Hepatocyte (in vitro differentiated cells): ENCODE data around the gene CHADL. TPM values are rescaled to one million over a fixed set of nuclear protein-coding genes. Genes with fewer than 3 reads are reported as not detected.

Experiments
- DNase-seq: peaks from one replicate; pipeline ENCODE4 v3.0.0-alpha.2; 2016; ENCODE audit warnings: low spot score
- H2AFZ ChIP-seq: fragments of 200-600 bp; sonication (generic); 2 replicates; pipeline ENCODE4 v1.6.0; 2016; ENCODE audit warnings: antibody characterized with exemption, mild to moderate bottlenecking
- H3K27ac ChIP-seq: fragments of 200-600 bp; sonication (generic); 2 replicates; pipeline ENCODE4 v1.5.1; 2016; ENCODE audit warnings: mild to moderate bottlenecking
- H3K27me3 ChIP-seq: fragments of 200-600 bp; sonication (generic); 2 replicates; pipeline ENCODE4 v1.6.1; 2016
- H3K36me3 ChIP-seq: fragments of 200-600 bp; sonication (generic); replicated peaks from 2 replicates; pipeline ENCODE4 v1.5.1; 2016; ENCODE audit warnings: low read depth; ENCODE audit not compliant: insufficient read depth
- H3K4me1 ChIP-seq: fragments of 200-600 bp; sonication (generic); 2 replicates; pipeline ENCODE4 v1.5.1; 2016; ENCODE audit warnings: mild to moderate bottlenecking, moderate library complexity; ENCODE audit not compliant: insufficient read depth
- H3K4me2 ChIP-seq: fragments of 200-600 bp; sonication (generic); 2 replicates; pipeline ENCODE4 v1.6.0; 2016
- H3K4me3 ChIP-seq: fragments of 200-600 bp; sonication (generic); 2 replicates; pipeline ENCODE4 v1.5.1; 2016; ENCODE audit warnings: mild to moderate bottlenecking
- H3K79me2 ChIP-seq: fragments of 200-600 bp; sonication (generic); 2 replicates; pipeline ENCODE4 v1.6.0; 2017; ENCODE audit warnings: mild to moderate bottlenecking
- H3K9me2 ChIP-seq: fragments of 200-600 bp; sonication (generic); replicated peaks from 2 replicates; pipeline ENCODE4 v1.6.0; 2017; ENCODE audit warnings: mild to moderate bottlenecking; ENCODE audit not compliant: insufficient read depth
- H3K9me3 ChIP-seq: fragments of 200-600 bp; sonication (generic); 2 replicates; pipeline ENCODE4 v1.5.1; 2016; ENCODE audit warnings: low read depth, mild to moderate bottlenecking
- H4K20me1 ChIP-seq: fragments of 200-600 bp; sonication (generic); 2 replicates; pipeline ENCODE4 v1.6.0; 2016; ENCODE audit warnings: mild to moderate bottlenecking; ENCODE audit not compliant: insufficient read depth, poor library complexity, severe bottlenecking
- EZH2 ChIP-seq: fragments of 200-600 bp; sonication (generic); IDR thresholded peaks from 2 replicates; pipeline ENCODE4 v1.6.1; 2016; ENCODE audit warnings: antibody characterized with exemption, mild to moderate bottlenecking, borderline replicate concordance
- EZH2phosphoT487 ChIP-seq: fragments of 200-600 bp; sonication (generic); IDR thresholded peaks from one replicate; pipeline ENCODE4 v1.6.1; 2018; ENCODE audit warnings: antibody characterized with exemption, mild to moderate bottlenecking, low read depth, moderate library complexity; ENCODE audit not compliant: unreplicated experiment, severe bottlenecking
- WGBS: methylation state at CpG from one replicate; pipeline ENCODE4 v1.1.6; 2016; ENCODE audit warnings: low lambda C conversion rate; ENCODE audit errors: missing lambda C conversion rate; 5-methylcytosine and 5-hydroxymethylcytosine counted together
- polyA plus RNA-seq: library from polyadenylated mRNA; unstranded; fragments of >200 nt; fragmentation: Nextera tagmentation; extraction: Ambion mirVana; gene quantifications from 2 replicates; pipeline ENCODE4 v1.2.1, GENCODE V29; 2016
- total RNA-seq: library from RNA; depleted of rRNA; stranded (reverse); fragments of >200 nt; gene quantifications from 2 replicates; pipeline ENCODE4 v1.2.3, GENCODE V29; 2014
- TF ChIP-seq, protein P1 (sequence below): fragments of 200-600 bp; sonication (generic); IDR thresholded peaks from 2 replicates; pipeline ENCODE4 v1.5.1; 2016; ENCODE audit warnings: antibody characterized with exemption, mild to moderate bottlenecking; ENCODE audit not compliant: poor library complexity

The CHADL gene
- total and polyA plus RNA-seq, 2 experiments from 2014 or later: 1.00 to 1.4 TPM

DNA sequence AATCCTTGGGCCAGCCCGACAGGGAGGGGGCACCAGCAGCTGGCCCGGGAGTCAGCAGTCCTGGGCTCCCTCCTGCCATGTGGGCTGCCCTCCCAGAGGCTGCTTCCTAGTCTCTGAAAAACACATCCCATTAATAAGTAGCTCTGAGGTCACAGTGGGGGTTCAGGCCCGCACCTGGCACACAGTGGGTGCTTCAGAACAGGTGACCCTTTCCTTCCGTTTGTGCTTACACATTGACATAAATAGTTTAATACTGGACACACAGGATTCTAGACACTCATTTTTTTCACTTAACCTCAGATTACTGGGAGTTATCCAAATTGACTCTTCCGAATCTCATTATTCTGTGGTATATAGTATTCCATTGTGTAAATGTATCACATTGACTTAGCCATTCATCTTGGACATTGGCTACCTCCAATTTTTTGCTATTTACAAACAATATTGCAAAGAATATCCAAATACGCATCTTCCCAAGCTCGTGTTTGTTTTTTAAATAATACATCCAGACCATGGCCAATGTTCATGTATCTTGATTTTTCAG, 474 bp upstream of the CHADL start:
- H3K36me3 ChIP-seq: no peaks in the 10 kb centered on the region
- no peak overlapping the region for H3K4me2 ChIP-seq
- peaks cover 4% of the 10 kb centered on the region for H3K4me1 ChIP-seq
- no peaks in the 10 kb centered on the region for H3K9me3 ChIP-seq
- no peaks in the 10 kb centered on the region for H4K20me1 ChIP-seq
- no peaks in the 10 kb centered on the region for H3K9me2 ChIP-seq
- H3K4me3 ChIP-seq: no peak overlapping the region
- no peak overlapping the region for H3K27ac ChIP-seq
- H3K79me2 ChIP-seq: no peaks in the 10 kb centered on the region
- WGBS: 97% methylated on average over 7 of the region's 7 CpGs
- H3K27me3 ChIP-seq: no peaks in the 10 kb centered on the region
- no peak overlapping the region for H2AFZ ChIP-seq
- no peak for DNase-seq
- TF ChIP-seq EZH2 (no peak), EZH2phosphoT487 (no peak)
- TF ChIP-seq, protein P1, sequence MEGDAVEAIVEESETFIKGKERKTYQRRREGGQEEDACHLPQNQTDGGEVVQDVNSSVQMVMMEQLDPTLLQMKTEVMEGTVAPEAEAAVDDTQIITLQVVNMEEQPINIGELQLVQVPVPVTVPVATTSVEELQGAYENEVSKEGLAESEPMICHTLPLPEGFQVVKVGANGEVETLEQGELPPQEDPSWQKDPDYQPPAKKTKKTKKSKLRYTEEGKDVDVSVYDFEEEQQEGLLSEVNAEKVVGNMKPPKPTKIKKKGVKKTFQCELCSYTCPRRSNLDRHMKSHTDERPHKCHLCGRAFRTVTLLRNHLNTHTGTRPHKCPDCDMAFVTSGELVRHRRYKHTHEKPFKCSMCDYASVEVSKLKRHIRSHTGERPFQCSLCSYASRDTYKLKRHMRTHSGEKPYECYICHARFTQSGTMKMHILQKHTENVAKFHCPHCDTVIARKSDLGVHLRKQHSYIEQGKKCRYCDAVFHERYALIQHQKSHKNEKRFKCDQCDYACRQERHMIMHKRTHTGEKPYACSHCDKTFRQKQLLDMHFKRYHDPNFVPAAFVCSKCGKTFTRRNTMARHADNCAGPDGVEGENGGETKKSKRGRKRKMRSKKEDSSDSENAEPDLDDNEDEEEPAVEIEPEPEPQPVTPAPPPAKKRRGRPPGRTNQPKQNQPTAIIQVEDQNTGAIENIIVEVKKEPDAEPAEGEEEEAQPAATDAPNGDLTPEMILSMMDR: no peak

DNA sequence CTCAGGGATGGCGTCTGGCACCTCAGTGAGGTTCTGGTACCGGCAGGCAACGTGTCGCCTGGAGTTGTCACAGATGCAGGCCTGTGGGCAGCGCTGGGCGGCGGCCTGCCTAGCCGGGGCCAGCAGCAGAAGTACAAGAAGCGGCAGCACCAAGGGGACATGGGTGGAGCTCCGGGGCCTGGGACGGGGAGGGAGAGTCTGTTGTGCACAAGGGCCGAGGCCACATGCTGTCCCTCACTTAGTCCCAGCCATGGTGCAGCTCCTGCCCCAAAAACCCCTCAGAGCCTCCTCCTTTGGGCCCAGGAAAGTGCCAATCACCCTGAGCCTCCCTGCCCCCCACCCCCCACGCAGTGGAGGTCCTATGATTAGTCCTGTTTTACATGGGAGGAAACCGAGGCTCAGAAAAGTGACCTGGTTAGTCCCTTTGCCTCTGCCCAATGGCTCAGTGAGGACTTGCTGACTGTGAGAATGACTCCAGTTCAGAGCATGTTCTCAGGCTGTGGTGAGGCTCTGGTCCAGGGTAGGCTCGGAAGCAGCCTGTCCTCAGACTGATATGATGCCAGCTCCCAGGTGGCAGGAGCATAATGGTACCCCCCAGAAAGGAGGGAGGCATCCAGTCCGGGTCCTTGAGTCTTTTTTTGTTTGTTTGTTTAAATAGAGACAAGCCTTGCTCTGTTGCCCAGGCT, 1.1 kb downstream of the CHADL start:
- no peak for DNase-seq
- TF ChIP-seq EZH2phosphoT487: no peak
- TF ChIP-seq, protein P1: no peak
- Histone ChIP-seq H3K9me3 (no peaks in the 10 kb centered on the region), H2AFZ (no peak overlapping the region), H3K4me3 (no peak overlapping the region), H3K4me2 (no peak overlapping the region), H3K4me1 (peaks cover 4% of the 10 kb centered on the region), H4K20me1 (no peaks in the 10 kb centered on the region), H3K36me3 (no peaks in the 10 kb centered on the region), H3K27ac (no peak overlapping the region), H3K9me2 (no peaks in the 10 kb centered on the region), H3K27me3 (no peaks in the 10 kb centered on the region), H3K79me2 (no peaks in the 10 kb centered on the region)
- 90% methylated on average over 16 of the region's 16 CpGs for WGBS

DNA sequence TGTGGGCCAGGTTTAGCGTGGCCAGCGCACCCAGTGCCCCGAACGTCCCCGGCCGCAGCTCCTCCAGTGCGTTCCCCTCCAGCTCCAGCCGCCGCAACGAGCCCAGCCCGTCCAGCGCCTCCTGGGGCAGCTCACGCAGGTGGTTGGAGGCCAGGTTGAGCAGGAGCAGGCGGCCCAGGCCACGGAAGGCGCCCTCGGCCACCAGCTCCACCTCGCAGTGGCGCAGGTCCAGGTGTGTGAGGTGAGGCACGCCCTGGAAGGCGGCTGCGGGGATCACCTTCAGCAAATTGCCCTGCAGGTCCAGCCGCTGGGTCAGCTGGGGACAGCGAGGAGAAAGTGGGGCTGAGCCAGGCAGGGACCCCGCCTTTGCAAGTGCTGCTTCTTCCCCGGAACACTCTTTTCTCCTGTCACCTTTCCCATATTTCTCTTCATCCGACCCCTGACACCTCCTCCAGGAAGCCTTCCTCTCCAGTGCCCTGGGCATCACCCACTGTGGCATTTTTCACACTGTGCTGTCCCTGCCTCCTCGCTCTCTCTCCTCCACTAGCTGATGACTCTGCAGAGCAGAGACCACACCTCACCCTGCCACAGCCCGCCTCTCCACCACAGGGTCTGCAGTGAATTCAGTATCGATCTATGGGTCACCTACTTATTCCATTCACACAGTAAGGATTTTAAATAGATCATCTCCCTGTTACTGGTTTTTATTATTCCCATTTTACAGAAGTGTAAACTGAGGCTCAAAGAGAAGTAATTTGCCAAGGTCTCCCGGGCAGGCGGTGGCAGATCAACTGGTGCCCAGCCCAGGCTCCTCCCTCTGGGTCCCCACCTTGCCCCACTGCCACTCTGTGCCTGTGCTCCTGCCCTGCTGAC, 1.9 kb downstream of the CHADL start:
- no peaks in the 10 kb centered on the region for H3K36me3 ChIP-seq
- peaks cover 4% of the 10 kb centered on the region for H3K4me1 ChIP-seq
- H3K79me2 ChIP-seq: no peaks in the 10 kb centered on the region
- H3K9me2 ChIP-seq: no peaks in the 10 kb centered on the region
- no peak for DNase-seq
- H2AFZ ChIP-seq: no peak overlapping the region
- TF ChIP-seq, protein P1: no peak
- TF ChIP-seq EZH2: no peak
- no peak for TF ChIP-seq EZH2phosphoT487
- H4K20me1 ChIP-seq: no peaks in the 10 kb centered on the region
- no peak overlapping the region for H3K4me3 ChIP-seq
- no peaks in the 10 kb centered on the region for H3K27me3 ChIP-seq
- H3K4me2 ChIP-seq: peak overlapping the region; percentile 74
- H3K27ac ChIP-seq: no peak overlapping the region
- WGBS: 97% methylated on average over 30 of the region's 32 CpGs
- no peaks in the 10 kb centered on the region for H3K9me3 ChIP-seq
